DMS 273 treated with DMSO at 0.1 percent for 48 hours (cell line): ENCODE results near the gene CHKB.
A peak's percentile ranks its signal among the peaks of the same experiment; 100 is the strongest.

ENCODE experiments used
- DNase-seq: peaks from one replicate; lab custom pipeline; 2025; lab: John Stamatoyannopoulos, UW

CHKB gene

DNA sequence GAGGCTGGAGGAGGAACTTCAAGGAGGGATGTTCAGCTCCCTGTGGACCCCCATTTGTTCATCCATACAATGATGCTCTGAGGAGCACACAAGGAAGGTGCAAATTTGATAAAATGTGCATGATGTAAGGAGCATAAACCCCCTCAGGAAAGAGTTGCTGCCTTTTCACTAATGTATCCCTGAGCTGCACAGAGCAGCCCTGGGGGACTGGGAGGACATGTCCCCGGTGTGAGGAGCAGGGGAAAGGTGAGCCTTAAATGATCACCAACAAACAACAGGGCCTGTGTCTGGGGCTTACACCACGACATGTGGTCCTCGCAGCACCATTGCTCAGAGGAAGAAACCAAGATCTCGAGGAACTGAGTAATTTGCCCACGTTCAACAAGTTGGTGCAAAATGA, 14.4 kb upstream of the CHKB start:
- no peak for DNase-seq

DNA sequence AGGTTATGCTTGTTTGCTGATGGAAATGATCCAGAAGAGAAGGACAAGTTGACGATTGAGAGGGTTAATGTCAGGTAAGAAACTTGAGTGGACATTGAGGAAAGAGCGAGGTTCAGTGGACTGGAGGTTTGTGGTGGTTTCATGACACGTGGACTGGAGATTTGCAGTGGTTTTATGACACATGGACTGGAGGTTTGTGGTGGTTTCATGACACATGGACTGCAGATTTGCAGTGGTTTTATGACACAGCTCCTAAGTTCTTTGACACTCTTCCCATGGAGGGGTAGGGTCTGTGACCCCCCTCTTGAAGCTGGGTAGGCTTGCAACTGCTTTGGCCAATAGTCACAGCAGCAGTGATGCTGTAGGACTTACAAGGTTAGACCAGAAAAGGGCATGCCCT, 12.5 kb upstream of the CHKB start:
- no peak for DNase-seq

DNA sequence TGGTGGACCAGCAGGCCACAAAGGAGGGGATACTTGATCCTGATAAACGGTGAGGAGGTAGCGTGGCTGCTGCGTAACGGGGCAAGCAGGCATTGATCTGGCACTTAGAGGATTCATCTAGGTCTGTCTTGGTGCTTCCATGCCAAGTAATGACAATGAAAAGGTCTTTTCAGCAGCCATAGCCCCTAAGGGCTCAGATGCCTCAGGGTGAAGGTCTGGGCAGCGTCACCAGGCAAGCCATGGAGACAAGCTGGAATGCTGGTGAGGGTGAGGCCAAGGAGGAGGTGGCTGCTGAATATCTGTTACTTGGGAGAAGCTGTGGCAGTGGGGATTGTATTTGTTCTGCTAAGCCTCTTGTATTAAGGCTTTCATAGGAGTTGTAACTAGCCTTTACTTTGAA, 4.8 kb upstream of the CHKB start:
- no peak for DNase-seq

DNA sequence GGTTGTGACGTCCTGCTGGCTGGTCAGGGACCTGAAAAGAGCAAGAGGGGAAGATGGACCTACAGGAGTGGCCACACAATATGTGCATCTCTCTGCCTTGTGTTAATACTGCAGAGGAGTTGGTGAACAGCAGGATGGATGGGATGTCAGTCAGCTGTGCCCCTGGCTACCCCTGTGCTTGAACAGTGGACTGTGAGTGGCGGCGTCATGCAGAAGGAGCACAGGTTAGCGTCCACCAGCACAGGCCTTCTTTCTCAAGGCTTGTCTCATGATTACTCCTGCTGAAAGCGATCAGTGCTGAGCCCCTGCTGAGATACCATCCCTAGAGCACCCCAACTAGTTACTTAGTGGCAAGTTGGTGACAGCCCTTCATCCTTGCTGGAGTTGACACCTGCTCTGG, 3.8 kb upstream of the CHKB start:
- no peak for DNase-seq

DNA sequence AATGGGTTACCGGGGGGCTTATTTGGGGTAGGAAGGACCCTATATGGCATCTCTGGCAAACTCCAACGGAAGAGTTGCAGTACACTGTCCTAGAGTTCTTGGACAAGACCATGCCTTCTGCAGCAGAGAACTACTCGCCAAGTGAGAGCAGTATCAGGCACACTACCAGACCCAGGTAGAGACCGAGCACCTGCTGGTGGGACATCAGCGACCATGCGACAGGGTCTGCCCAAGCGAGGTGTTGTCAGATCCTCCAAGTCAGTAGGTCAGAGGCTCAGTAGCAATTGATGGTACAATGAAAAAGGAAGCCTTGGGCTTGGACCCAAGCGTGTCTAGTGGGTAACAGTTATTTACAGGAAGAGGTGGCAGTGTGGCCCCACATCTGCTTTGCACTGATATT, 3.1 kb upstream of the CHKB start:
- DNase-seq, result no peak

DNA sequence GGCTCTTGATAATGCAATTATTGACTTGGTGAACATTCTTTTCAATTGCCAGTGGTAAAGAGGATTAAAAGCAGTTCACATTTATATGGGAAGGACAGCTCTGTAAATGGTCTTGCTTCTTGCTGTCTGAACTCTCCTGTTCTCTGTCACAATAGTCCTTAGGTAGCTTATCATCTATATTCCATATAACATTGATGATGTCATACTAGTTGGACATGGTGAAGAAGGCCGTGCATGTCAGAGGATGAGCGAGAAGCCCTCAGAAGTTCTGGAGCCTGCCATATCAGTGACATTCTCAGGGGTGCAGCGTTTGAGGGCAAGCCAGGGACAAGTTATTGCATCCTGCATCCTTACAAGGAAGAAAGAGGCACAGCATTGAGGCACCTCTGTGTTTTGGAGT, 2.6 kb upstream of the CHKB start:
- DNase-seq, result no peak

DNA sequence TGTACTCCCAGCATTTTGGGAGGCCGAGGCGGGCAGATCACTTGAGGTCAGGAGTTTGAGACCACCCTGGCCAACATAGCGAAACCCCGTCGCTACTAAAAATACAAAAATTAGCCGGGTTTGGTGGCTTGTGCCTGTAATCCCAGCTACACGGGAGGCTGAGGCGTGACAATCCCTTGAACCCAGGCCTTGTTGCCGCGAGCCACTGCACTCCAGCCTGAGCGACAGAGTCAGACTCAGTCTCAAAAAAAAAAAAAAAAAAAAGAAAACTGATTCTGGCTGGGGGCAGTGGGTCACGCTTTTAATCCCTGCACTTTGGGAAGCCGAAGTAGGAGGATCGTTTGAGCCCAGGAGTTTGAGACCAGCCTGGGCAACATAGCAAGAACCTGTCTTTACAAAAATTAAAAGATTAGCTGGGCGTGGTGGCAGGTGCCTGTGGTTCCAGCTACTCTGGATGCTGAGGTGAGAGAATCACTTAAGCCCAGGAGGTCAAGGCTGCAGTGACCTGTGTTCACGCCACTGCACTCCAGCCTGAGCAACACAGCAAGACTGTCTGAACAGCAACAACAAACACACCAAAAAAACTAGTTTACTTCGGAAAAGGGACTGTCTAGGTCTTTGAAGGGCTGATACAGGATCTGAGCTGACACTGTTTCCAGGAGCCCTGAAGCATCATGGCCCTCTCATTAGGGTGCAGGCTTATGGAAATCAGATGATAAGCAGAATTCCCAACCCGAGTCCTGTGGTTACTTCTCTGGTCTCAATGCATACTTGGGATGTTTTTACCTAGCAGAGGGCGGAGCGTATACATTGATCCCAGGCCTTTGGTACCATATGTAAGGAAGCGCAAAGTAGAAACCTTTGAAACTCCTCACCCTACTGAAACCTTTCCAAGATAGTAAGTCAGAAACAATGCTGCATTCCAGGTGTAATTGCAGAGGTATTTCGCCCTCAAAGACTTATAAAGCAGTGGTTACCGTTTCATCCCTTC, 1.8 kb upstream of the CHKB start:
- no peak for DNase-seq

DNA sequence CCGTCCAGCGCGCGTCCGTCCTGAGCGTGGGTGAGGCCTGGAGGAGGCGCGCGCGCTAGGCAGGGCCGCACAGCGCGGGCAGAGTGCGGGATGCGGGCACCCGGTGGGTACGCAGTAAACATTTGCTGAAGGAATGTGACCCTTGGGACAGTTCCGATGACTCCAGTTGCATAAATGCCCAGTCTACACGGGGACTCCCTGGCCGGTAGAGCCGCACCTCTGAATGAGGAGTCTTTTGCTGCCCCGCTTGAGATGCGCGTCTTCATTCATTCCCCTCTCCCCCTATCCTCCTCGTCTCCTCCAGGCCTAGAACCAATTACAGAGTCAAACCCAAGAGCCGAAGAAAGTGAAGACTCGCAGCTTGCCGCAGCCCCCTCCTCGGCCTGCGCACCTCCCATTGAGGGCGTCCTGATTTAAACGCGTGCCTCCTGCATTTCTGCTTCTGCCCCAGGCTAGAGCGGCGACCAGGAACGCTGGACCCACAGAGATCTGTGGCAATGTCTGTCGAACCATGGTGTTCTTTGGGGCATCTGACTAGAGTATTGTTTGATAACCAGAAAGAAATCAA, 729 bp upstream of the CHKB start:
- no peak for DNase-seq

DNA sequence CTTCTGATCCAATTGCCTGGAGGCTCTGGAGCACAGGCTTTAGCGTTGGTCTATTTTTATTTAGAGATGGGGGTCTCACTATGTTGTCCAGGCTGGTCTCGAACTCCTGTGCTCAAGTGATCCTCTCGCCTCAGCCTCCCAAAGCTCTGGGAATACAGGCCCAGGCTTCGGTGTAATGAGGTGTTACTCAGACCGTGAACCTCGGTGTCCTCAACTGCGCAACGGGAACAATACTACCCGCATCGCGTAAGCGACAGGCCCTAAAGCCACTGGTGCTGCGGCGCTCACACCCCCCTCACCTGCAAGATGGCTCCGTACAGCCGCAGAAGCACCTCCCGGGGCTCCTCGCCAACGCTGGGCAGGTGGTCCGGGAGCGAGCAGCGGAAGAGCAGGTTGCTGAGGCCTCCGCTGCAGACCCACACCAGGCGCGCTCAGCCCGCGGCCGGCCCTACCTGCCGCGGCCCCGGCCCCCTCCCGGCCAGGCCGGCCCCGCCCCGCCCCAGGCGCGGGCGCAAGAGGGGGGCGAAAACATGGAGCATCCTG, 628 bp downstream of the CHKB start:
- DNase-seq, result no peak

DNA sequence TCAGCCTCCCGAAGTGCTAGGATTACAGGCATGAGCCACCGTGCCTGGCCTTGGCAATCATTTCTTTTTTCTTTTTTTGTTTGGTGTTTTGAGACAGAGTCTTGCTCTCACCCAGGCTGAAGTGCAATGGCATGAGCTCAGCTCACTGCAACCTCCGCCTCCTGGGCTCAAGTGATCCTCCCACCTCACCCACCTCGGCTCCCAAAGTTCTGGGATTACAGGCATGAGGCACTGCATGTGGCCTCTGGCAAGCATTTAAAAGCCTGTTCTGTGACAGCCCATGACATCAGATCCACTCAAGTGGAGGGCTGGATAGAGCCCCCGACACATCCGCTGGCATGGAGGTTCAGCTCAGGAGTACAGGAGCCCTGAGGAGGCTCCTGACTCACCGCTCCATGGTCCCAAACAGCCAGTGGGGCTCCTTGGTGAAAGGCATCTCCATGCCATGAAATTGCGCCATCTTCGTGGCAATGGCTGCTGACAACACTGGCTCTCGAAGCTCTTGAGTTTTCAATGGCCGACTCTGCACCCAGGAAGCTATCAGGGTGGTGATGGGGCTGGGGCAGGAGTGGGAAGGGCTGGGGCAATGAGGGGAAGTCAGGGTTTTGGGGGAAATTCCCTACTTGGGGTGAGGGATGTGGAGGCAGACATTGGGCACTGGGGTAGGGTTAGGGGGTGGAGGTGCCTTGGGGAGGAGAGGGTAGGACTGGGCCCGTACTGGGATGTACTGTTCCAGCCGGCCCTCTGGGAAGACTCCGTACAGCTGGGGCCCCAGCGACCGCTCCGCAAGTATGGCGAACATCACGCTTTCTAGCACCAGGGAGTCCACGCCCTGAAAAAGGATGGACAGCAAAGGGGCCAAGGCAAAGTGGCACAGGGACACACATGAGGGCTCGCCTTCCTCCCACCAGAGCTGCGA, 1.4 kb downstream of the CHKB start:
- DNase-seq, result no peak

DNA sequence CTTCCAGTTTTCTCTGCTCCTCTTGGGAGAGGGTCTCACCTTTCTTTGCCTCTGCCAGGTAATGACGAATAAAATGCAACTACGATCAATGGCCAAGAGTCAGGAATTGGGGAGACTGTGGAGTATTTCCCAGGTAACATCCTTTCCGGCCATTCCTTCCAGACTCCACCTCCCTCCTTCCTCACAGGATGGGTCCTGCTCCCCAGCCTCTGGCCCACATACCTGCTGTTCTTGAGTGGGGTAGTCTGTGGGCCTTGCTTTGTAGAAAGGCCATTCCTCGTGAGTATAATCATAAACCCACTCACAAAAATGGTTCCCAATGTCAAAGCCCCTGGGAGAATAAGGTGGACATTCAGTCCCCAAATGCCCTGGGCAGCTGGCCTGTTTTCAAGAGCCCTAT, 2.9 kb downstream of the CHKB start:
- DNase-seq, result no peak

DNA sequence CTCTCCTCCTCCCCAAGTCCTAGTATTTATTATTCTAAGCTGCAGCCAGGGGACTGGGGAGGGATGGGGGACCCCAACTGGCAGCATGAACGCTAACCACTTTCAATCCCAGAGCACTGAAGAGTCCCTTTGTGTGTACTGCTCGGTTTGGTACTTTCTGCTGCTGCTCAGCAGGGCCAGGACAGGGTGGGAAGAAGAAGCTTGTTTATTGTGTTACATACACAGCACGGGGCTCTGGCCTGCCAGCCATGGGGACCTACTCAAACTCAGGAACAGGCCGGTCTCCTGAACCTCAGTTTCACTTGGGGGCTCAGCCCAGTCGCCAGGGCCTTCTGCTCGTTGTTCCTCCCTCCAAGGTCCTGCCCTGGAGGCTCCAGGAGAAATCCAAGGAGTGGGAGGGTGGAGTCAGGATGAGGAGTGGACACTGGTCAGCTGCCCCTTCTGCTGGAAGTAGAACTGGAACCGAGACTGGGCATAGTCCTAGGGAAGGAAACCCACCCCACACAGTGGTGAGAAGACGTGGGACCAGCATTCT, 3.8 kb downstream of the CHKB start:
- no peak for DNase-seq

DNA sequence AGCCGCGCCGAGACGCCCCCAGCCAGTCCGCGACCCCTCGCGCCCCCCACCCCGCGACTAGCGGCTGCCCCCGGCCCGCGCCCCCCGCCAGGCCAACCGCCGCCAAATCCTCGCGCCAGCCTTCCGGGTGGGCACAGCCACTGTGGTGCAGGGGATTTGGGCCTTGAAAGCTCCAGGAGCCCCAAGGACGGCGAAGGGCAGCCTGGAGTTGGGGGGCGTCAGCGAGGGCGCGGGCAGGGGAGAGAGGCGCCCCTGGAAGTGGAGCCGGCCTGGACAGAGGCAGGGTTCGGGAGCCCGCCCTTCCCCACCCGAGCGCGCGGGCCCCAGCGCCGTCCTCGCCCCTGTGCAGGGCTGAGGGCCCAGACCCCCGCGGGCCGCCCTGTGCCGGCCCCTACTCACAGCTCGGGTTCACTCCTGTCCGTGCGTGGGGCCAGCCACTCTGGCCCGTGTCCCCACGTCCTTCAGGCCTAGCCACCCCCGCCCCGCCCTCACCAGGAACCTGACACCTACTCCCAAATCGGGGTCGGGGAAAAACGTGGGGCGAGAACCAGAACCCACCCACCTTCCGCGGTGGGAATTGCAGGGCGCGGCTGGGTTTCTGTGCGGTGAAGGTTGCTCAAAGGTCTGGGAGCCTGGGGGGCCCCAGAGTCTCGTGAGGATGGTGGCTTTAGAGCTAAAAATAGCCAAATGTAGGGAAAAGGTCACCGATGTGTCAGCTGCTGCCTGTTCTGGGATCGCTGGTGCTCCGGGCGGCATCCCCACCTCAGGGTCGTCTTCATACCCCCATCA, 4.5 kb downstream of the CHKB start, which contains the start of gene CPT1B:
TSS of gene CPT1B (minus strand) at position 441 of the 789 bp plus-strand sequence. CDS start 512 bp downstream, outside the sequence.
- DNase-seq, result no peak

DNA sequence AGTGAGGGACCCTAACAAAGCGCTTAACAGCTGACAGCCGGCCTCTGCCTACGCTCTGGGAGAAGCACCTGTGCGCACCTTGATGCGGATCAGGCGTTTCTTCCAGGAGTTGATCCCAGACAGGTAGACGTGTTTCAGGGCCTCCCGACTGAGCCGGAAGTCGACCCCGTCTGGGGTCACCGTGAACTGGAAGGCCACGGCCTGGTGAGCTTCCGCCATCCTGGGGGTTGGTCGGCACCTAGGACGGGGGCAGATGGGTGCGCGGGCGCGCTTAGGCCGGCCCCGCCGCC, 5.0 kb downstream of the CHKB start:
- no peak for DNase-seq

DNA sequence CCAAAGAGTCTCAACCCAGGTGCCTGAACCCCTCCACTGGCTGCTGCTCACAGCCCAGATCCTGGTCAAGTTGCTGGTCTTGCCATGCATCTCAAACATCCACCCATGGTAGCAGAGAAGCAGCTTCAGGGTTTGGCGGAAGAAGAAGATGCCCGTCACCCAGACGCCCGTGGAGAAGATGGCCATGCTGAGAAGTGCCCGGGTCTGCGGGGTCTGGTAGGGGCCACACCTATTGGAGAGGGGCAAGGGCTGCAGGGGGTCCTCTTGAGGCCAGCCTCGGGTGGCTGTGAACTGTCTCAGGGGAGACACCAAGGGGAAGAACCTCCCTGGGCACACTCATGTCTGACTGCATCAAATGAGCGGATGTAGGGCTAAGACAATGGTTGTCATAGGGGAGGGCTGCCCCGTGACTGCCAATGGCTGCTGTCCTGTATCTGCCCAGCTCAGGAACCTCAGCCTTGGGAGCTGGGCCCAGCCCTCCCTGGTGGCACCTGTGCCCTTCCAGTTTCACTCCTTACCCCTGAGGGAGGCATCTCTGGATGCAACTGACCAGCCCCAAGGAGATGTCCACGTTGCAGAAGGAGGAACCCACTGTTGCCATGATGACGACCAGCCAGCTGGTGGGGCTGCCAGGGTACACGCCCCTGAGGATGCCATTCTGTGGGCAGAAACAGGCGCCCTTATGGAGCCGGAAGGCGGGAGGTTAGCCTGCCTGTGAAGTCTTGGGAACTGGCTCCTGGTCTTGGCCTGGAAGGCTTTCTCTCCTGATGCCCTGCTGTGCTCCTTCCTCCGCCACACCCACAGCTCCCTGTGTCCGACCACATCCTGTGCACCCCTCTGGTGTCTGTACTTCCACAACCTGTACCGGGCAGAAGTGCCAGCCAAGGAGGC, 5.6 kb downstream of the CHKB start:
- no peak for DNase-seq

DNA sequence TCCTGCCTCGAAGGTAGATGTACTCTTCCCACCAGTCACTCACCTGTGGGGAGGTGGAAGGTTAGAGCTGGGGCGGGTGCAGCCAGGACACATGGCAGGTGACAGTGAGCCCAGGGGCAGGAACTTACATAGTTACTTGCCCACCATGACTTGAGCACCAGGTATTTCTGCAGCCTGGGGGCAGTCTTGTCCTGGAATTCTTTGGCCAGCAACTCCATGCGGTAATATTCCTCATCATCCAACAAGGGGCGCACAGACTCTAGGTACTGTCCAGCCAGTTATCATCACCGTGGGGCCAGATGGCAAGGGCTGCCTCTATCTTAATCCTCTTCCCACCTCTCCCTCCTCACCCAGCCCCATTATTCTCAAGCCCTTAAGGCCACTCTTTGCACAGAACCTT, 6.6 kb downstream of the CHKB start:
- DNase-seq, result peak; percentile 46

DNA sequence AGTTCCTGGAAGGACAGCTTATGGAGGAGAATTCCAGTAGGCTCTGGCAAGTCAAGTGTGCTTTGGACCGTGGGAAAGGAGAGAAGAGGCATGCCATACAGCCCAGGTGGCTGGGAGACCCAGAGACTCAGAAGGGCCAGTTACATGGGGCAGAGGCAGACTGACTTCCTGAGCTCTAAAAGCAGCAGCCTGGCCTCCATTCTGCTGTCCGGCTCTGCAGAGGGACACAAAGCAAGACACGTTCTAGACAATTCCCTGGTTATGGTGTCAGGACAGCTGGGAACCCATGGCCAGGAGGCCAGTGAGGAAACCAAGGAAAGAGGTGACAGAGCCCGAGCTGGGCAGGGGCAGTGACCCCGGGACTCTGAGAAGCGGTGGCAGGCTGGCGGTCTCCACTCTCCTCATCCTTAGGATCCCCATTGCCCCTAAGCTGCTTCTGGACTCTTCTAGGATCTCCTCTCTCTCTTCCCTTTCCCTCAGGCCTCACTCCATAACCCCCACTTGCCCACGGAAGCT, 7.2 kb downstream of the CHKB start:
- no peak for DNase-seq

DNA sequence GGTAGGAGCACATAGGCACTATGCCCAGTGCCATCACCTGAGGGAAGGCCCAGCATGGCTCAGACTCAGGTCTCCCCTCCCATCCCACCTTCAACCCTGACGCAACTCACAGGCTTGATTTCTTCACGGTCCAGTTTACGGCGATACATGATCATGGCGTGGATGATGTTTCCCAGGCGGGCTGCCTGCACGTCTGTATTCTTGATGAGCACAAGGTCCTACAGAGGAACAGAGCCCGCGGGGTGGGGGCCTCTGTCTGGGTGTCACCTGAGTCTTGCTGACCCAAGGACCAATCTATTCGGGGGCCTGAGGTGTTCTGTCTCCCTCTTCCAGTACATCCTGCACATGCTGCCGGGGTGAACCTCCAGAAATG, 8.3 kb downstream of the CHKB start:
- no peak for DNase-seq

DNA sequence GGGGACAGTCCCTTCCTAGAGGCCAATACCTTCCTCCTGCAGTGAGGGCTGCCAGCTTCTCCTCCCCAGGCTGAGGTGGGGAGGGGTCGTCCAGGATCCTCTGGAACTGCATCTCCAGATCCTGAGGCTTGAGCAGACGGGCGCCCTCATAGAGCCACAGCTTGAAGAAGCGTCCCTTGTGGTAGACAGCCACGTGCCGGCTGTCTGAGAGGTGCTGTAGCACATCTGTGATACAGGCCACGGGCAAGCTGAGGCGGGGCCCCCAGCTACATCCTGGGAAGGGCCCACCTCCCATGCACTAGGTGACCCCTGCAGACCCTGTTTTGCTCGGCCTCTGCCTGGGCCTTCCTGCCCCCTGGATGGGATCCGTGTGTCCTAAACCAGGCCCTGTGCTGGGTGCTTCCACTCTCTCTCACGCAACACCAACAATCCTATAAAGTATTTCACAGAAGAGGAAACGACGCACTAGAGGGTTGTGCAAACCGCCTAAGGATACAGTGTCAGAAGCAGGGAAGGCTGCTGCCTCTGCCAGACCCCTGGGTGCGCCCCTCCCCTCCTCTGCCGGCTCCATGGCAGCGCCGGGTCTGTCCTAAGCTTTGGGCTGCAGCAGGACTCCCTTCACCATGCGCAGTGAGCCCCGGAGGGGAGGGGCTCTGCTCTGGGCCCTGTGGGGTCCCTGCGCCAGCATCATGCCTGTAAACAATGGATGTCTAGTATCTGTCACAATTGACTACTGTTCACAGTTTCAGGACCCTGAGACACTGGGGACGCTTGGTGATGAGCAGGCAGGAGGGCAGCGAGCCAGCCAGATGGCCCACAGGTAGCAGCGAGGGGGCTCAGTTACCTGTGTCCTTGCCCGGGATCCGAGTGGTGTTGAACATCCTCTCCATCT, 8.9 kb downstream of the CHKB start:
- DNase-seq, result no peak
